GM12875 (cell line): ENCODE data around the gene PLXNA4.

Experiments used
- H3K4me3 ChIP-seq: one replicate; pipeline ENCODE4 v1.5.1; 2011; ENCODE audit warnings: low read depth, low read length, control low read depth
- CTCF ChIP-seq: IDR thresholded peaks from 2 replicates; pipeline ENCODE4 v1.5.1; 2011; ENCODE audit warnings: low read depth, mild to moderate bottlenecking, control low read depth, inconsistent platforms, low read length, moderate library complexity, borderline replicate concordance; ENCODE audit not compliant: insufficient read depth

PLXNA4 gene

GRCh38 chr7:132109769-132110168, 466.5 kb downstream of the PLXNA4 start:
- H3K4me3 ChIP-seq = no peak overlapping the region
- no peak for TF ChIP-seq CTCF

- no peak for TF ChIP-seq CTCF
- no peak overlapping the region for H3K4me3 ChIP-seq
These were observed 467.7 kb downstream of the PLXNA4 start for GRCh38 chr7:132108563-132108962.

- no peak for TF ChIP-seq CTCF
- no peak overlapping the region for H3K4me3 ChIP-seq
These were observed 469.8 kb downstream of the PLXNA4 start for GRCh38 chr7:132106491-132106890.

GRCh38 chr7:132105096-132105495, 471.2 kb downstream of the PLXNA4 start:
- H3K4me3 ChIP-seq = no peak overlapping the region
- TF ChIP-seq CTCF = no peak

GRCh38 chr7:132103718-132104117, 472.6 kb downstream of the PLXNA4 start:
- no peak overlapping the region for H3K4me3 ChIP-seq
- TF ChIP-seq CTCF = no peak

GRCh38 chr7:132102942-132103341, 473.3 kb downstream of the PLXNA4 start:
- no peak overlapping the region for H3K4me3 ChIP-seq
- TF ChIP-seq CTCF = no peak

GRCh38 chr7:132102391-132102790, 473.9 kb downstream of the PLXNA4 start:
- no peak for TF ChIP-seq CTCF
- no peak overlapping the region for H3K4me3 ChIP-seq
